Measurements from ENCODE around the gene PIGU.

Gene PIGU

DNA sequence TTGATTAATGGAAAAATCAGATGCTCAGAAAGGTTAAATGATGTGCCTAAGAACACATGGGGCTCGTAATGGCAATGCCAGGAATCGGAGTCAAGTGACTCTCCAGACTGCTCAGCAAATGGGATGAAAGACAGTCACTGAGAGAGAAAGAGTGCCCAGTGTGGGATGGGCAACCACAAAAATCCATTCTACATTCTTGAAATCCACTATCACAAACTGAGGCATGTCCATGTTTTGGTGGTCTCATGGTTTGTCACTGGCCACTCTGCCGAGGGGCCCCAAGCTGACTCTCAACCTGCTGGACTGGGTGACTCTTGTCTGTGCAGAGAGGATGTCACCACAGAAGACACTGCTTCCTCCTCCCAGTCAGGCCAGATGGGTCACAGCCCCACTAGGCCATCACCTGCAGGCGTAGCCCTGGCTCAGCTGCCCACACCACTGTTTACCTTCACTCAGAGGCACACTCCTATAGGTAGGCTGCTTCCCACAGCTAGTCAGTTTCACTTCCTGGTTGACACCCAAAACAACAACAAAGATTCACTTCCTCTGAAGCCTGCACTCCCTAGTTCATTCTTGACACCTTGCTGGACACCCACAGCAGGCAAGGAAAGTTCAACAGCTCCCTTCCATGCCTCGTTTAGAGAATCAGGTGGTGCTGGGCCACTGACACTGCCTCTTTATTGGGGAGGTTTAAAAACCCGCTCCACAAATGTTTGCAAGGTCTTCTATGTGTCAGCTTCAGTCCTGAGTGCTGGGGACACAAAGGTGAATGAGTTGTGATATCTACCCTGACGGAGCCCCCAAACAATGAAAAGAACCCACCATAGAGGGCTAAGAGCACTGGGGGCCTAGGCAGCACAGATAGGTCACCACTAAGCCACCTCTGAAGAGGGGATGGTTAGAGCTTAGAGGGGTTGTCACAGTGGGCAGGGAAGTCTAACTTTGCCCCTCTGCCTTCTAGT is 96.6 kb downstream of the PIGU start:
- no peaks in the 10 kb centered on the region for H3K4me1 ChIP-seq (ENCODE audit: control insufficient read depth, insufficient read depth, low read length)
- H3K36me3 ChIP-seq (ENCODE audit: control insufficient read depth in 2 of 2, insufficient read depth in 1 of 2, low read length in 2 of 2), result peaks cover 0 to 11% of the 10 kb centered on the region in 2 experiments; a peak in 1 of 3 replicates
- POLR2A ChIA-PET, result no interaction called here
- CTCF ChIA-PET, result interaction anchor here (0.6 to 3.5 kb wide), 13 partner anchors 9 to 192 kb away, joined by 3 to 21 read pairs (median 4); no protein-coding TSS in a partner anchor
- H3K4me3 ChIP-seq (ENCODE audit: low read depth, low read length), result no peak overlapping the region
- H3K9me3 ChIP-seq (ENCODE audit: control insufficient read depth, insufficient read depth, low read depth, low read length), result no peaks in the 10 kb centered on the region
- H3K27ac ChIP-seq (ENCODE audit: extremely low read depth, low read depth, low read length), result no peak overlapping the region
- peak; percentile 55 for TF ChIP-seq ZFHX2 (tag by site-specific recombination; conservative IDR thresholded peaks at IDR 0.05)
- TF ChIP-seq, protein P1, sequence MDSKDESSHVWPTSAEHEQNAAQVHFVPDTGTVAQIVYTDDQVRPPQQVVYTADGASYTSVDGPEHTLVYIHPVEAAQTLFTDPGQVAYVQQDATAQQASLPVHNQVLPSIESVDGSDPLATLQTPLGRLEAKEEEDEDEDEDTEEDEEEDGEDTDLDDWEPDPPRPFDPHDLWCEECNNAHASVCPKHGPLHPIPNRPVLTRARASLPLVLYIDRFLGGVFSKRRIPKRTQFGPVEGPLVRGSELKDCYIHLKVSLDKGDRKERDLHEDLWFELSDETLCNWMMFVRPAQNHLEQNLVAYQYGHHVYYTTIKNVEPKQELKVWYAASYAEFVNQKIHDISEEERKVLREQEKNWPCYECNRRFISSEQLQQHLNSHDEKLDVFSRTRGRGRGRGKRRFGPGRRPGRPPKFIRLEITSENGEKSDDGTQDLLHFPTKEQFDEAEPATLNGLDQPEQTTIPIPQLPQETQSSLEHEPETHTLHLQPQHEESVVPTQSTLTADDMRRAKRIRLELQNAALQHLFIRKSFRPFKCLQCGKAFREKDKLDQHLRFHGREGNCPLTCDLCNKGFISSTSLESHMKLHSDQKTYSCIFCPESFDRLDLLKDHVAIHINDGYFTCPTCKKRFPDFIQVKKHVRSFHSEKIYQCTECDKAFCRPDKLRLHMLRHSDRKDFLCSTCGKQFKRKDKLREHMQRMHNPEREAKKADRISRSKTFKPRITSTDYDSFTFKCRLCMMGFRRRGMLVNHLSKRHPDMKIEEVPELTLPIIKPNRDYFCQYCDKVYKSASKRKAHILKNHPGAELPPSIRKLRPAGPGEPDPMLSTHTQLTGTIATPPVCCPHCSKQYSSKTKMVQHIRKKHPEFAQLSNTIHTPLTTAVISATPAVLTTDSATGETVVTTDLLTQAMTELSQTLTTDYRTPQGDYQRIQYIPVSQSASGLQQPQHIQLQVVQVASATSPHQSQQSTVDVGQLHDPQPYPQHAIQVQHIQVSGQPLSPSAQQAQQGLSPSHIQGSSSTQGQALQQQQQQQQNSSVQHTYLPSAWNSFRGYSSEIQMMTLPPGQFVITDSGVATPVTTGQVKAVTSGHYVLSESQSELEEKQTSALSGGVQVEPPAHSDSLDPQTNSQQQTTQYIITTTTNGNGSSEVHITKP (tag by site-specific recombination; IDR thresholded peaks at IDR 0.05), result no peak
- TF ChIP-seq, protein P2, sequence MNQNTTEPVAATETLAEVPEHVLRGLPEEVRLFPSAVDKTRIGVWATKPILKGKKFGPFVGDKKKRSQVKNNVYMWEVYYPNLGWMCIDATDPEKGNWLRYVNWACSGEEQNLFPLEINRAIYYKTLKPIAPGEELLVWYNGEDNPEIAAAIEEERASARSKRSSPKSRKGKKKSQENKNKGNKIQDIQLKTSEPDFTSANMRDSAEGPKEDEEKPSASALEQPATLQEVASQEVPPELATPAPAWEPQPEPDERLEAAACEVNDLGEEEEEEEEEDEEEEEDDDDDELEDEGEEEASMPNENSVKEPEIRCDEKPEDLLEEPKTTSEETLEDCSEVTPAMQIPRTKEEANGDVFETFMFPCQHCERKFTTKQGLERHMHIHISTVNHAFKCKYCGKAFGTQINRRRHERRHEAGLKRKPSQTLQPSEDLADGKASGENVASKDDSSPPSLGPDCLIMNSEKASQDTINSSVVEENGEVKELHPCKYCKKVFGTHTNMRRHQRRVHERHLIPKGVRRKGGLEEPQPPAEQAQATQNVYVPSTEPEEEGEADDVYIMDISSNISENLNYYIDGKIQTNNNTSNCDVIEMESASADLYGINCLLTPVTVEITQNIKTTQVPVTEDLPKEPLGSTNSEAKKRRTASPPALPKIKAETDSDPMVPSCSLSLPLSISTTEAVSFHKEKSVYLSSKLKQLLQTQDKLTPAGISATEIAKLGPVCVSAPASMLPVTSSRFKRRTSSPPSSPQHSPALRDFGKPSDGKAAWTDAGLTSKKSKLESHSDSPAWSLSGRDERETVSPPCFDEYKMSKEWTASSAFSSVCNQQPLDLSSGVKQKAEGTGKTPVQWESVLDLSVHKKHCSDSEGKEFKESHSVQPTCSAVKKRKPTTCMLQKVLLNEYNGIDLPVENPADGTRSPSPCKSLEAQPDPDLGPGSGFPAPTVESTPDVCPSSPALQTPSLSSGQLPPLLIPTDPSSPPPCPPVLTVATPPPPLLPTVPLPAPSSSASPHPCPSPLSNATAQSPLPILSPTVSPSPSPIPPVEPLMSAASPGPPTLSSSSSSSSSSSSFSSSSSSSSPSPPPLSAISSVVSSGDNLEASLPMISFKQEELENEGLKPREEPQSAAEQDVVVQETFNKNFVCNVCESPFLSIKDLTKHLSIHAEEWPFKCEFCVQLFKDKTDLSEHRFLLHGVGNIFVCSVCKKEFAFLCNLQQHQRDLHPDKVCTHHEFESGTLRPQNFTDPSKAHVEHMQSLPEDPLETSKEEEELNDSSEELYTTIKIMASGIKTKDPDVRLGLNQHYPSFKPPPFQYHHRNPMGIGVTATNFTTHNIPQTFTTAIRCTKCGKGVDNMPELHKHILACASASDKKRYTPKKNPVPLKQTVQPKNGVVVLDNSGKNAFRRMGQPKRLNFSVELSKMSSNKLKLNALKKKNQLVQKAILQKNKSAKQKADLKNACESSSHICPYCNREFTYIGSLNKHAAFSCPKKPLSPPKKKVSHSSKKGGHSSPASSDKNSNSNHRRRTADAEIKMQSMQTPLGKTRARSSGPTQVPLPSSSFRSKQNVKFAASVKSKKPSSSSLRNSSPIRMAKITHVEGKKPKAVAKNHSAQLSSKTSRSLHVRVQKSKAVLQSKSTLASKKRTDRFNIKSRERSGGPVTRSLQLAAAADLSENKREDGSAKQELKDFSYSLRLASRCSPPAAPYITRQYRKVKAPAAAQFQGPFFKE (tag by site-specific recombination; IDR thresholded peaks at IDR 0.05; ENCODE audit: borderline replicate concordance), result no peak
- TF ChIP-seq EGR2 (tag by site-specific recombination; IDR thresholded peaks at IDR 0.05; ENCODE audit: low read depth), result peak; percentile 75

DNA sequence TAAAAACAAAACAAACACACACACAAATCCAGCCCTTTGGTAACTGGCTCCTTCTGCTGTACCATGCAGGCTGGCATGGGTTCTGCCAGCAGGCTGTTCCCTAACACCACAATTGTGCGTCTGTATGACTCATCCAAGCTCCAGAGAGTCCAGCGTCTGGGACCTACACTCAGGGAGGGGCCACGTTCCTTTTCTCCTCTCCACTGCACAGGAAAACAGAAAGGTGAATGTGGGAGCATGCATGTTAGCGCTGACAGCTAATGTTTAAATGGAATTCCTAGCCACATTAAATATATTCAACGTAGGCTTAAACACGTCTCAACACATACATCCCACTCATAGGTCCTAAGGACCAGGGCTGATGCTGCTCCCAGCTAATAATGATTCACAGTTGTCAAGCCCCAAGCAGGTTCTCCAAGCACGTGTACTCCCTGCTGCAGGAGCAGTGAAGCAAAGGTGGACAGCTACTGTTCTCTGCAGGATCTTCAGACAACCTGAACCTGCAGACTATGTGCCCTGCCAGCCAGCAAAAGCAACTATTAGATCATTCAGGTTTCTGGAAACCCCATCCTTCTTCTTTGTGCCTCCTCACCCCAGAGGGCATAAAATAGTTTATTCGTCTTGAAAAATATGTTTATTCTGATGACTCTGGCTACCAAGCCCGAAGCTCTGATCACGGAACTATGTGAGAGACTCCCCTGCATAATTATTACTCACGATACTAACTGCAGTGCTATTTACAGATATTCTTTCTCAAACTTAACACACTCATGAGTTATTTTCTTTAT is 97.5 kb downstream of the PIGU start:
- Histone ChIP-seq H3K4me1 (ENCODE audit: control insufficient read depth, insufficient read depth, low read length) (no peaks in the 10 kb centered on the region), H3K36me3 (ENCODE audit: control insufficient read depth in 2 of 2, insufficient read depth in 1 of 2, low read length in 2 of 2) (peaks cover 0 to 12% of the 10 kb centered on the region in 2 experiments; a peak in 1 of 3 replicates), H3K9me3 (ENCODE audit: control insufficient read depth, insufficient read depth, low read depth, low read length) (no peaks in the 10 kb centered on the region), H3K4me3 (ENCODE audit: low read depth, low read length) (no peak overlapping the region), H3K27ac (ENCODE audit: extremely low read depth, low read depth, low read length) (no peak overlapping the region)
- ChIA-PET CTCF (interaction anchor here (0.7 to 3.5 kb wide), 12 partner anchors 8 to 267 kb away, joined by 3 to 21 read pairs (median 4); no protein-coding TSS in a partner anchor), POLR2A (interaction anchor here (1.0 kb wide), 1 partner anchor 124 kb away, joined by 5 read pairs; the partner anchor contains the start of gene TP53INP2)
- TF ChIP-seq GLIS1 (tag by site-specific recombination; IDR thresholded peaks at IDR 0.05), result 0 out of 2 replicates have a peak, but pooled peaks have one; percentile 22
- TF ChIP-seq, protein P3, sequence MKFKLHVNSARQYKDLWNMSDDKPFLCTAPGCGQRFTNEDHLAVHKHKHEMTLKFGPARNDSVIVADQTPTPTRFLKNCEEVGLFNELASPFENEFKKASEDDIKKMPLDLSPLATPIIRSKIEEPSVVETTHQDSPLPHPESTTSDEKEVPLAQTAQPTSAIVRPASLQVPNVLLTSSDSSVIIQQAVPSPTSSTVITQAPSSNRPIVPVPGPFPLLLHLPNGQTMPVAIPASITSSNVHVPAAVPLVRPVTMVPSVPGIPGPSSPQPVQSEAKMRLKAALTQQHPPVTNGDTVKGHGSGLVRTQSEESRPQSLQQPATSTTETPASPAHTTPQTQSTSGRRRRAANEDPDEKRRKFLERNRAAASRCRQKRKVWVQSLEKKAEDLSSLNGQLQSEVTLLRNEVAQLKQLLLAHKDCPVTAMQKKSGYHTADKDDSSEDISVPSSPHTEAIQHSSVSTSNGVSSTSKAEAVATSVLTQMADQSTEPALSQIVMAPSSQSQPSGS (tag by site-specific recombination; IDR thresholded peaks at IDR 0.05; ENCODE audit: low read depth), result no peak
- peak; percentile 38; the same call in 1 of the 2 replicates for TF ChIP-seq ZNF629 (tag by site-specific recombination; IDR thresholded peaks at IDR 0.05)
- TF ChIP-seq YY2 (tag by site-specific recombination; IDR thresholded peaks at IDR 0.05), result no peak
- peak; percentile 66; the same call in 1 of the 2 replicates for TF ChIP-seq ZNF324 (tag by site-specific recombination; IDR thresholded peaks at IDR 0.05)
- TF ChIP-seq, protein P4, sequence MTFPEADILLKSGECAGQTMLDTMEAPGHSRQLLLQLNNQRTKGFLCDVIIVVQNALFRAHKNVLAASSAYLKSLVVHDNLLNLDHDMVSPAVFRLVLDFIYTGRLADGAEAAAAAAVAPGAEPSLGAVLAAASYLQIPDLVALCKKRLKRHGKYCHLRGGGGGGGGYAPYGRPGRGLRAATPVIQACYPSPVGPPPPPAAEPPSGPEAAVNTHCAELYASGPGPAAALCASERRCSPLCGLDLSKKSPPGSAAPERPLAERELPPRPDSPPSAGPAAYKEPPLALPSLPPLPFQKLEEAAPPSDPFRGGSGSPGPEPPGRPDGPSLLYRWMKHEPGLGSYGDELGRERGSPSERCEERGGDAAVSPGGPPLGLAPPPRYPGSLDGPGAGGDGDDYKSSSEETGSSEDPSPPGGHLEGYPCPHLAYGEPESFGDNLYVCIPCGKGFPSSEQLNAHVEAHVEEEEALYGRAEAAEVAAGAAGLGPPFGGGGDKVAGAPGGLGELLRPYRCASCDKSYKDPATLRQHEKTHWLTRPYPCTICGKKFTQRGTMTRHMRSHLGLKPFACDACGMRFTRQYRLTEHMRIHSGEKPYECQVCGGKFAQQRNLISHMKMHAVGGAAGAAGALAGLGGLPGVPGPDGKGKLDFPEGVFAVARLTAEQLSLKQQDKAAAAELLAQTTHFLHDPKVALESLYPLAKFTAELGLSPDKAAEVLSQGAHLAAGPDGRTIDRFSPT (tag by site-specific recombination; IDR thresholded peaks at IDR 0.05), result peak; percentile 73
- TF ChIP-seq, protein P5, sequence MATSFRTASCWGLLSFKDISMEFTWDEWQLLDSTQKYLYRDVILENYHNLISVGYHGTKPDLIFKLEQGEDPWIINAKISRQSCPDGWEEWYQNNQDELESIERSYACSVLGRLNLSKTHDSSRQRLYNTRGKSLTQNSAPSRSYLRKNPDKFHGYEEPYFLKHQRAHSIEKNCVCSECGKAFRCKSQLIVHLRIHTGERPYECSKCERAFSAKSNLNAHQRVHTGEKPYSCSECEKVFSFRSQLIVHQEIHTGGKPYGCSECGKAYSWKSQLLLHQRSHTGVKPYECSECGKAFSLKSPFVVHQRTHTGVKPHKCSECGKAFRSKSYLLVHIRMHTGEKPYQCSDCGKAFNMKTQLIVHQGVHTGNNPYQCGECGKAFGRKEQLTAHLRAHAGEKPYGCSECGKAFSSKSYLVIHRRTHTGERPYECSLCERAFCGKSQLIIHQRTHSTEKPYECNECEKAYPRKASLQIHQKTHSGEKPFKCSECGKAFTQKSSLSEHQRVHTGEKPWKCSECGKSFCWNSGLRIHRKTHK (tag by site-specific recombination; IDR thresholded peaks at IDR 0.05), result no peak
- peak; percentile 40; the same call in 1 of the 2 replicates for TF ChIP-seq ZBTB48 (tag by site-specific recombination; IDR thresholded peaks at IDR 0.05)
- no peak for TF ChIP-seq ZEB2 (tag by site-specific recombination; IDR thresholded peaks at IDR 0.05)

Measured in HEK293 (cell line).